ENCODE measurements around the gene MAP3K4. TPM values are rescaled to one million over a fixed set of nuclear protein-coding genes. Genes with fewer than 3 reads are reported as not detected.

MAP3K4 gene
- total and polyA plus RNA-seq, 2 of the 8 experiments (the other 6 are each of a cell fraction or from before 2014, with no cell fraction given), result 16.6 to 51.6 TPM

DNA sequence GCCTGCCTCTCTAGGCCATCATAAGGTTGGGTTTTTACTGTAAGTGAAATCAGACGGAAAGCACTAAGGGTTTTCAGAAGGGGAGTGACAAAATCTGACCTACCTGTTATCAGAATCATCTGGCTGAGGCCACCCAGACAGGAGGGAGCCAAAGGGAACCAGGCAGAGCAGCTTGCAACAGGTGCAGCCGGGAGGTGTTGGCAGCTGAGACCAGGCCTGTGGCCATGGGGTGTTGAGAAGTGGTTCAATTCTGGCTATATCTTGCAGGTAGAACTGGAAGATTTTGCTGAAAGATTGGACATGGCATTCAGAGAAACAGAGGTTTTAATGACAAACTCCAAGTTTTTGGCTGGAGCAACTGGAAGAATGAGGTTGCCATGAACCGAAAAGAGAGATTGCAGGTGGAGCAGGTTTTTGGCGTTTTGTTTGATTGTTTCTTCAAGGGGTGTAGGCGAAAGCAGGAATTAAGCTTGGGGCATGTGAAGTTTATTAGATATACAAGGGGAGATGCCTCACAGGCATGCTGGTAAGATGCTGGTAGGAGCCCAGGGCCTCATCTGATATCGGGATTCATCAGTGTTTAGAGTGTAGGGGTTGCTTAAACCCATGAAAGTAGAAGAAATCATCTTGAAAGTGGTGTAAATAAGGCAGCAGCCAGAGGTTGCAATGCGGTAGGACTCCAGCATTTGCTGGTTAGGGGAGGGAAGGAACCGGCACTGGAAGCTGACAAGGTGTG lies 35.1 kb upstream of the MAP3K4 start (continued):
- TF ChIP-seq, protein P1, sequence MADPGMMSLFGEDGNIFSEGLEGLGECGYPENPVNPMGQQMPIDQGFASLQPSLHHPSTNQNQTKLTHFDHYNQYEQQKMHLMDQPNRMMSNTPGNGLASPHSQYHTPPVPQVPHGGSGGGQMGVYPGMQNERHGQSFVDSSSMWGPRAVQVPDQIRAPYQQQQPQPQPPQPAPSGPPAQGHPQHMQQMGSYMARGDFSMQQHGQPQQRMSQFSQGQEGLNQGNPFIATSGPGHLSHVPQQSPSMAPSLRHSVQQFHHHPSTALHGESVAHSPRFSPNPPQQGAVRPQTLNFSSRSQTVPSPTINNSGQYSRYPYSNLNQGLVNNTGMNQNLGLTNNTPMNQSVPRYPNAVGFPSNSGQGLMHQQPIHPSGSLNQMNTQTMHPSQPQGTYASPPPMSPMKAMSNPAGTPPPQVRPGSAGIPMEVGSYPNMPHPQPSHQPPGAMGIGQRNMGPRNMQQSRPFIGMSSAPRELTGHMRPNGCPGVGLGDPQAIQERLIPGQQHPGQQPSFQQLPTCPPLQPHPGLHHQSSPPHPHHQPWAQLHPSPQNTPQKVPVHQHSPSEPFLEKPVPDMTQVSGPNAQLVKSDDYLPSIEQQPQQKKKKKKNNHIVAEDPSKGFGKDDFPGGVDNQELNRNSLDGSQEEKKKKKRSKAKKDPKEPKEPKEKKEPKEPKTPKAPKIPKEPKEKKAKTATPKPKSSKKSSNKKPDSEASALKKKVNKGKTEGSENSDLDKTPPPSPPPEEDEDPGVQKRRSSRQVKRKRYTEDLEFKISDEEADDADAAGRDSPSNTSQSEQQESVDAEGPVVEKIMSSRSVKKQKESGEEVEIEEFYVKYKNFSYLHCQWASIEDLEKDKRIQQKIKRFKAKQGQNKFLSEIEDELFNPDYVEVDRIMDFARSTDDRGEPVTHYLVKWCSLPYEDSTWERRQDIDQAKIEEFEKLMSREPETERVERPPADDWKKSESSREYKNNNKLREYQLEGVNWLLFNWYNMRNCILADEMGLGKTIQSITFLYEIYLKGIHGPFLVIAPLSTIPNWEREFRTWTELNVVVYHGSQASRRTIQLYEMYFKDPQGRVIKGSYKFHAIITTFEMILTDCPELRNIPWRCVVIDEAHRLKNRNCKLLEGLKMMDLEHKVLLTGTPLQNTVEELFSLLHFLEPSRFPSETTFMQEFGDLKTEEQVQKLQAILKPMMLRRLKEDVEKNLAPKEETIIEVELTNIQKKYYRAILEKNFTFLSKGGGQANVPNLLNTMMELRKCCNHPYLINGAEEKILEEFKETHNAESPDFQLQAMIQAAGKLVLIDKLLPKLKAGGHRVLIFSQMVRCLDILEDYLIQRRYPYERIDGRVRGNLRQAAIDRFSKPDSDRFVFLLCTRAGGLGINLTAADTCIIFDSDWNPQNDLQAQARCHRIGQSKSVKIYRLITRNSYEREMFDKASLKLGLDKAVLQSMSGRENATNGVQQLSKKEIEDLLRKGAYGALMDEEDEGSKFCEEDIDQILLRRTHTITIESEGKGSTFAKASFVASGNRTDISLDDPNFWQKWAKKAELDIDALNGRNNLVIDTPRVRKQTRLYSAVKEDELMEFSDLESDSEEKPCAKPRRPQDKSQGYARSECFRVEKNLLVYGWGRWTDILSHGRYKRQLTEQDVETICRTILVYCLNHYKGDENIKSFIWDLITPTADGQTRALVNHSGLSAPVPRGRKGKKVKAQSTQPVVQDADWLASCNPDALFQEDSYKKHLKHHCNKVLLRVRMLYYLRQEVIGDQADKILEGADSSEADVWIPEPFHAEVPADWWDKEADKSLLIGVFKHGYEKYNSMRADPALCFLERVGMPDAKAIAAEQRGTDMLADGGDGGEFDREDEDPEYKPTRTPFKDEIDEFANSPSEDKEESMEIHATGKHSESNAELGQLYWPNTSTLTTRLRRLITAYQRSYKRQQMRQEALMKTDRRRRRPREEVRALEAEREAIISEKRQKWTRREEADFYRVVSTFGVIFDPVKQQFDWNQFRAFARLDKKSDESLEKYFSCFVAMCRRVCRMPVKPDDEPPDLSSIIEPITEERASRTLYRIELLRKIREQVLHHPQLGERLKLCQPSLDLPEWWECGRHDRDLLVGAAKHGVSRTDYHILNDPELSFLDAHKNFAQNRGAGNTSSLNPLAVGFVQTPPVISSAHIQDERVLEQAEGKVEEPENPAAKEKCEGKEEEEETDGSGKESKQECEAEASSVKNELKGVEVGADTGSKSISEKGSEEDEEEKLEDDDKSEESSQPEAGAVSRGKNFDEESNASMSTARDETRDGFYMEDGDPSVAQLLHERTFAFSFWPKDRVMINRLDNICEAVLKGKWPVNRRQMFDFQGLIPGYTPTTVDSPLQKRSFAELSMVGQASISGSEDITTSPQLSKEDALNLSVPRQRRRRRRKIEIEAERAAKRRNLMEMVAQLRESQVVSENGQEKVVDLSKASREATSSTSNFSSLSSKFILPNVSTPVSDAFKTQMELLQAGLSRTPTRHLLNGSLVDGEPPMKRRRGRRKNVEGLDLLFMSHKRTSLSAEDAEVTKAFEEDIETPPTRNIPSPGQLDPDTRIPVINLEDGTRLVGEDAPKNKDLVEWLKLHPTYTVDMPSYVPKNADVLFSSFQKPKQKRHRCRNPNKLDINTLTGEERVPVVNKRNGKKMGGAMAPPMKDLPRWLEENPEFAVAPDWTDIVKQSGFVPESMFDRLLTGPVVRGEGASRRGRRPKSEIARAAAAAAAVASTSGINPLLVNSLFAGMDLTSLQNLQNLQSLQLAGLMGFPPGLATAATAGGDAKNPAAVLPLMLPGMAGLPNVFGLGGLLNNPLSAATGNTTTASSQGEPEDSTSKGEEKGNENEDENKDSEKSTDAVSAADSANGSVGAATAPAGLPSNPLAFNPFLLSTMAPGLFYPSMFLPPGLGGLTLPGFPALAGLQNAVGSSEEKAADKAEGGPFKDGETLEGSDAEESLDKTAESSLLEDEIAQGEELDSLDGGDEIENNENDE (IDR thresholded peaks at IDR 0.05; ENCODE audit: insufficient replicate concordance, low read length), result no peak
- no peak for TF ChIP-seq ZNF274 (IDR thresholded peaks at IDR 0.05; ENCODE audit: borderline replicate concordance, extremely low read depth, low read length)
- TF ChIP-seq RFX5 (IDR thresholded peaks at IDR 0.05; ENCODE audit: borderline replicate concordance, low read depth, low read length), result no peak
